Amniotic epithelial cell (primary cell): ENCODE measurements around the gene SLITRK1.

Source experiments
- DNase-seq: peaks from one replicate; pipeline ENCODE4 v3.0.0-alpha.2; 2010; ENCODE audit warnings: low read depth

SLITRK1 gene

GRCh38 chr13:83881917-83882605 lies at the start of gene SLITRK1:
TSS of gene SLITRK1 (minus strand) at chr13:83882474. CDS start at chr13:83881507, 967 bp downstream.
- DNase-seq = peak; percentile 25

- no peak for DNase-seq
Observed at GRCh38 chr13:83929157-83929556, 46.9 kb upstream of the SLITRK1 start.

GRCh38 chr13:83919775-83920174 lies 37.5 kb upstream of the SLITRK1 start:
- no peak for DNase-seq

- DNase-seq = no peak
Observed at GRCh38 chr13:83914368-83914767, 32.1 kb upstream of the SLITRK1 start.

GRCh38 chr13:83907196-83907989 lies 25.1 kb upstream of the SLITRK1 start:
- DNase-seq = no peak

DNA sequence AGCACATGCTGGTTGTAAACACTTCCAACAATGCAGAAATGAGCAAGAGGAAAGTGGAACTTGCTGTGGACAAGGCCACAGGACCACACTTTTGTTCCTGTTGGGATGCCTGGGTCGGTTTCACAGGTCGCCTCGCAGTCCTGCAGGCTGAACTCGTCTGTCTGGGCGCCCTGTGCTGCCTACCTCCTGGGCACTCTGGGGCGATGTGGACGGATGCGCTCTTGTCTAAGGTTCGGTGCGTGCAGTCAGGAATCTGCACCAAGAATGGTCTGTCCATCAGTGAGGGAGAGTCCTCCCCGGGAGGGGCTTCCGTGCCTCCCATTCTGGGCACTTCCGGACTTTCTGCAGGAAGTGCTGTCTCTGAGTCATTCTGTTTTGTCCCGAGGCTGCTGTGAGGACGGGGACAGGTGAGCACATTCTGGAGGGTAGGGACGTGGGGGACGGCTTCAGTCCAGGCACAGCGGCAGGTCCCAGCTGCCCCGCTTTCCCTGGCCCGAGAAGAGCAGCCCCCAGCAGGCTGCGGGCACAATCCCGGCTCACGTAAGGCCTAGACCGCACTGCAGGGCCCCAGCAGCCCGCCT lies 24.1 kb upstream of the SLITRK1 start:
- no peak for DNase-seq

DNA sequence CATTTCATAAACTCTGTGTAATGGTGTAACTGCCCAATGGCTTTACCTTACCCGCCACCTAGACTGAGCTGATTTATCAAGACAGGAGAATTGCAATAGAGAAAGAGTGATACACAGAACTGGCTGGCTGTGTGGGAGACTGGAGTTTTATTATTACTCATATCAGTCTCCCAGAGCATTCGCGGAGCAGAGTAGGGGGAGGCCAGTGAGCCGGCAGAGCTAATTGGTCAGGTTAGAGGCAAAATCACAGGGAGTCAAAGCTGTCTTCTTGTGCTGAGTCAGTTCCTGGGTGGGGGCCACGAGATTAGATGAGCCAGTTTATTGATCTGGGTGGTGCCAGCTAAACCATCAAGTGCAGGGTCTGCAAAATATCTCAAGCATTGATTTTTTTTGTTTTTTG lies 23.4 kb upstream of the SLITRK1 start:
- no peak for DNase-seq

GRCh38 chr13:83895994-83896580 lies 13.8 kb upstream of the SLITRK1 start:
- DNase-seq = no peak

DNA sequence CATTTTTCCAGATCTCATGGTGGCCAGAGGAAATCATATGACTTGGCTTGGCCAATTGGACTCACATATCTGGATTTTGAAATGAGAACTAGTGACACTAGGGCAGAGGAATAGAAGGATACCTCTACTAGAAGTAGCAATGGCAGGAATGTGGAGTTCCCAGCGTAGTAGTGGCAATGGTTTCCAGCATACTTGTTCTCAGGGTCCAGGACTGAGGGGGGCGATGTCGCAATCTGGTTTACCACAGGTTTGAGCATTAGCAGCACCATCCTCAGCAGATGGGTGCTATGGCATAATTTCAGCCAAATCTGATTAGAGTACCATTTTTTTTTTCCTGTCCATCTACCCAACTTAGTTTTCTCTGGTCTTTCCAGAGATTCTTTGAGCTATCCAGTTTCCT lies 8.1 kb upstream of the SLITRK1 start:
- DNase-seq = no peak

DNA sequence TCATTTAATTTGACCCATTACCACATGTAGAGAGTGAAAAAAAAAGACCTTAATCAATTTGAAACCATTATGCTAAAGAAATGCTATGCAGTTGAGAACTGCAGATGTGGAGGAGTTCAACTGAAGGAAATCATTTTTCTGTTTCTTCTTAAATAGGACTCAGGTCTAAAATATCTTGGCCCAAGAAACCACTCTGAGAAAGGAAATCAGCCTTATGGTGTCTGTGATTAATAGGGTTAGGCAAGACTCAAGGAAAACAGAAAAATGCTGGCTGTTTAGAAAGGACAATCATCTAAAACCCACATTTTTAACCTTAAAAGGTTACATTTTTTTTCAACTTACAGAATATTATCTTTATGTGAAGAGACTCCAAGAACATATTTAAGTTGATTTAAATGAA lies 1.9 kb upstream of the SLITRK1 start:
- no peak for DNase-seq

- DNase-seq = no peak
Observed at GRCh38 chr13:83883061-83883523, 818 bp upstream of the SLITRK1 start.

GRCh38 chr13:83882606-83882959 lies 309 bp upstream of the SLITRK1 start:
- no peak for DNase-seq

GRCh38 chr13:83881140-83881684 lies 1.1 kb downstream of the SLITRK1 start:
- no peak for DNase-seq

DNA sequence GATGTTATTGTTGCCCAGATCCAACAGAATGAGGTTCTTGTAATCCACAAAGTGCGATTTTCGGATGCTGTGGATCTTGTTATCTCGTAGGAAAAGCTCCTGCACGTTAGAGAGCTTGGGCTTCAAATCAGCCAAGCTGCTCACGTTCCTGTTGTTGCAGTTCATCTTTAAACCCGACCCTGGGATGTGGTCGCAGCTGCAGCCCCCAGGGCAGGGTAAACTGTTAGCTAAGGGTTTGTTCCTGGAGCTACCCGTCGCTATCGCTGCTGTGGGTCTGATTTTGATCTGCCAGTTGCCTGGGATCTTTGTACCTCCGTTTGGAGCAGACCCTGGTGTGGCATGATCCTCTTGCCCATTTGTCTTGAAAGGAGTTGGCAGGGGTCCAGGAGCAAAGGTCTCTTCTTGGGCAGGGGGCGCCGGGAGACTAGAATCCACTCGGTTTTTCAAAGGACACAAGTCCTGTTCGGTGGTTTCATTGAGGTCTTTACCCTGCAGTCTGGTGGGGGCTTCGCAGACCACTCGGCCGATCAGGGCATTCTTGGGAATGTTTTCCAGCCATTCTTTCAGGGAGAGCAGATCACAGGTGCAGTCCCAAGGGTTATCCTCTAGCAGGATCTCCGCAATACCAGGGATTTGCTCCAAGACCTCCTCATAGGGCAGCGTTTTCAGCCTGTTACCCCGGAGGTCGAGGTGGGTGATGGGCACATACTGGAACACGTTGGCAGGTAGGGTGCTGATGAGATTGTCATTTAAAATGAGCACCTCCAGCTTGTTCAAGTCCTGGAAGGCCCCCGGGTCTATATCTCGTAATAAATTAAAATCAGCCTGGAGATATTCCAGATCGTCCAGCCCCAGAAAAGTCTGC lies 1.8 kb downstream of the SLITRK1 start:
- DNase-seq = no peak

DNA sequence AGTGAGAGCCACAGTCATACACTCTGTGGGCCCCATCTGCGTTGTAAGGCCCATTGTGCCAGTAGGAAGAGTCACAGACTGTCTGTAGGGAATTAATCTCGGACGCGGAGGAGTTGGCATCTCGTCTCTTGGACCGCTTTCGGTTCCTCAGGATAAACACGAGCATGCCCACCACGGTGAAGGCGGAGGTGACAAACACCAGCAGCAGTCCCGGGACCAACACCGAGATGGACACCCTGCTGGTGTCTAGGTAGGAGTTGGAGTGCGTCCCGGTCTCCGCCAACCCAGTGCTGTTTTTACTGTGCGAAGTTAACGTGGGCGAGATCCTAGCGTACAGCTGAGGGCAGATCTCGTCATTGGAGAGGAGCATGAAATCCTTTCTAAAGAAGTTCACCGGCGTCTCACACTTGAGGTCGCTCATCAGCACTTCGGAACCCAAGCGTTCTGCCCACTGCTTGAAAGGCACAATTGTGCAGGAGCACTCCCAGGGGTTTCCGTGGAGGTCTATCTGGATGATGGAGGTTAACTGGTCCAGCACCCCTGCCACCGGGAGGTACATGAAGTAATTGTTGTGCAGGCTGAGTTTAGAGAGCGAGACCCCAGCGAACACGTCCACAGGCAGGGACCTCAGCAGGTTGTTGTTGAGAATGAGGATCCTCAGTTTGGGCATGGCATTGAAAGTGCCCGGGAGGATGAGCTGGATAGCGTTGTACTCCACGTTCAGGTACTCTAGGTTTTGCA lies 2.7 kb downstream of the SLITRK1 start:
- DNase-seq = no peak

- no peak for DNase-seq
Observed at GRCh38 chr13:83878691-83879430, 3.4 kb downstream of the SLITRK1 start.

- no peak for DNase-seq
Observed at GRCh38 chr13:83877651-83878355, 4.5 kb downstream of the SLITRK1 start.

DNA sequence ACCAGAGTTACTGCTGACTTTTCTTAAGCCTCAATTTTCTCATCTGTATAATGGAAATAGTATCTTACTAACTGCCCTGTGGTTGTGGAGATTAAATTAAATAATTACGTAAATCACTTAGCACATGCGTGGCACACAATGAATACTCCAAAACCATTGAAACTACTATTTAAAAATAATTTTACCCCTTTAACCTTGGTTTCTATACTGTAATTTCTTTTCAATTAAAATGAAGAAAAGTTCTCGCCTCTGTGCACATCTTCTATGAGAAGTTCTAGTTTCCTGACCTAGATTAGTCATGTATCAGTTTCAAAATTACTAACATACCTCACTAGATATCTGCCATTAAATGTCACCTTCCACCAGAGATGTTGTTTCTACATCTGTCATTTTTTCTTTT lies 5.7 kb downstream of the SLITRK1 start:
- DNase-seq = no peak

DNA sequence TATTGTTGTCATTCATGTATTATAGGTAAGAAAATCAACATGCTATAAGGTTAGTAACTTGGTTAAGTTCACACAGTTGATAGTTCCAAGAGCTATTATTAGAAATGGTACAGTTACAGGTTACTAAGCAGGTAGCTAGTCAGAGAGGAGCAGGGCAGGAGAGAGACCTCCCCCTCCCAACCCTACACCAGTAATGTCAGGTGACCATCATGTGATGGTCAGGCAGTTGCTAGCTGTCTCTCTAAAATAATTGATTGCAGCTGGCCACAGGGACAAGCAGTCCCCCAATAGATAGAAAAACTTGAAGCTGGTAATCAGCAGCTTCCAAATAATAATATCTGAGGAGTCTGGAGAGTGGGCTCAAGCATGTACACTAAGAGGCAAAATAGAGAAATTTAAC lies 14.6 kb downstream of the SLITRK1 start:
- DNase-seq = no peak
